ENCODE results near the gene CFAP97. TPM values are rescaled to one million over a fixed set of nuclear protein-coding genes. Genes with fewer than 3 reads are reported as not detected.

The CFAP97 gene
- total and polyA plus RNA-seq, 9 of the 15 experiments (the other 6 are each of a cell fraction or from before 2014, with no cell fraction given), result 17.3 to 57.8 (median 44.4) TPM

DNA sequence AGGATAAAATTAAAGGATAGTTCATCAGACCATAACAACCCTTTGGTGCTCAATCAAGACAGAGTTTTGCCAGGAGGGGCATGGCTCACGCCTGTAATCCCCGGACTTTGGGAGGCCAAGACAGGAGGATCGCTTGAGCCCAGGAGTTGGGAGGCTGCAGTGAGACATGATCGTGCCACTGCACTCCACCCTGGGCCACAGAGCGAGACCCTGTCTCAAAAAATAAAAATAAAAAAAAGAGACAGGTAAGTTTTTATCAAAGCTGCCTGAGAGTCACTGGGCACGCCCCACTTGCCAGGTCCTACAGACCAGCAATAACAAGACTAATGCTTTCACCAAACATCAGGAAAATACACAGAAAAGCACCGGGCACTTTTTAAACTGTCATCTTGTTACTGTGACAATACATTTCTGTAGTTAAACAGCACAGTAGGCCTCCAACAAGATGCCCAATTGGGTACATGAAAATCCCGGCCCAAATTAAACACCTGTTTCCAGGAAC is 765 bp downstream of the CFAP97 start:
- 6% methylated on average over 8 of the region's 8 CpGs for WGBS (ENCODE audit: insufficient coverage, low coverage, missing lambda C conversion rate)
- Histone ChIP-seq H3K4me2 (ENCODE audit: insufficient read depth, low read length) (peak overlapping the region; percentile 87), H2AFZ (ENCODE audit: low read depth, low read length) (peak overlapping the region; percentile 78), H3K4me1 (replicated peaks in 1 of 2; ENCODE audit: control insufficient read depth in 2 of 2, insufficient read depth in 2 of 2, low read length in 2 of 2) (peaks cover 20% of the 10 kb centered on the region in 2 experiments), H4K20me1 (replicated peaks; ENCODE audit: control insufficient read depth, insufficient read depth, low read length) (no peaks in the 10 kb centered on the region), H3K27ac (ENCODE audit: extremely low read depth, low read depth, low read length) (peak overlapping the region; percentile 93), H3K27me3 (ENCODE audit: control insufficient read depth in 2 of 2, insufficient read depth in 2 of 2, low read length in 2 of 2) (no peaks in the 10 kb centered on the region), H3K9ac (ENCODE audit: insufficient read depth in 1 of 2, low read depth in 2 of 2, low read length in 2 of 2) (peak overlapping the region; percentile 93 to 97), H3K79me2 (ENCODE audit: control insufficient read depth, insufficient read depth, low read length) (peaks cover 58% of the 10 kb centered on the region), H3K9me1 (ENCODE audit: control insufficient read depth, insufficient read depth, low read length) (no peaks in the 10 kb centered on the region), H3K9me3 (replicated peaks; ENCODE audit: control insufficient read depth, insufficient read depth, low read depth, low read length) (no peaks in the 10 kb centered on the region), H3K4me3 (peak overlapping the region; percentile 70), H3K36me3 (ENCODE audit: control insufficient read depth, insufficient read depth, low read length) (peaks cover 17% of the 10 kb centered on the region; the same call in 2 of the 3 replicates)
- DNase-seq (ENCODE audit: extremely low read depth in 1 of 4, low spot score in 3 of 4) (no peak), FAIRE-seq (no peak), ATAC-seq (peak; percentile 25)
- intact Hi-C loops (cut with micrococcal nuclease), result loop anchor here (2.0 to 5.0 kb wide), 3 partner anchors 94 to 249 kb away; partner anchors contain the start of gene LRP2BP
- 0 out of 2 replicates have a peak, but pooled peaks have one; percentile 3 for TF ChIP-seq CBFA2T2 (conservative IDR thresholded peaks at IDR 0.05)
- TF ChIP-seq, protein P1, sequence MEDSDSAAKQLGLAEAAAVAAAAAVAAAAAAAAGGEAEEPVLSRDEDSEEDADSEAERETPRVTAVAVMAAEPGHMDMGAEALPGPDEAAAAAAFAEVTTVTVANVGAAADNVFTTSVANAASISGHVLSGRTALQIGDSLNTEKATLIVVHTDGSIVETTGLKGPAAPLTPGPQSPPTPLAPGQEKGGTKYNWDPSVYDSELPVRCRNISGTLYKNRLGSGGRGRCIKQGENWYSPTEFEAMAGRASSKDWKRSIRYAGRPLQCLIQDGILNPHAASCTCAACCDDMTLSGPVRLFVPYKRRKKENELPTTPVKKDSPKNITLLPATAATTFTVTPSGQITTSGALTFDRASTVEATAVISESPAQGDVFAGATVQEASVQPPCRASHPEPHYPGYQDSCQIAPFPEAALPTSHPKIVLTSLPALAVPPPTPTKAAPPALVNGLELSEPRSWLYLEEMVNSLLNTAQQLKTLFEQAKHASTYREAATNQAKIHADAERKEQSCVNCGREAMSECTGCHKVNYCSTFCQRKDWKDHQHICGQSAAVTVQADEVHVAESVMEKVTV (CRISPR knock-in tag; IDR thresholded peaks at IDR 0.05), result no peak
- peak; percentile 22 for TF ChIP-seq TBP (optimal IDR thresholded peaks at IDR 0.05; ENCODE audit: low read depth, low read length)
- TF ChIP-seq HDAC2 (IDR thresholded peaks at IDR 0.05), result 0 out of 2 replicates have a peak, but pooled peaks have one; percentile 14
- peak; percentile 93 for TF ChIP-seq ZNF121 (CRISPR knock-in tag; conservative IDR thresholded peaks at IDR 0.05)
- no peak for TF ChIP-seq SIN3B (IDR thresholded peaks at IDR 0.05; ENCODE audit: low read depth)
- TF ChIP-seq CHD1 (IDR thresholded peaks at IDR 0.05; ENCODE audit: low read length), result peak; percentile 42
- TF ChIP-seq, protein P2, sequence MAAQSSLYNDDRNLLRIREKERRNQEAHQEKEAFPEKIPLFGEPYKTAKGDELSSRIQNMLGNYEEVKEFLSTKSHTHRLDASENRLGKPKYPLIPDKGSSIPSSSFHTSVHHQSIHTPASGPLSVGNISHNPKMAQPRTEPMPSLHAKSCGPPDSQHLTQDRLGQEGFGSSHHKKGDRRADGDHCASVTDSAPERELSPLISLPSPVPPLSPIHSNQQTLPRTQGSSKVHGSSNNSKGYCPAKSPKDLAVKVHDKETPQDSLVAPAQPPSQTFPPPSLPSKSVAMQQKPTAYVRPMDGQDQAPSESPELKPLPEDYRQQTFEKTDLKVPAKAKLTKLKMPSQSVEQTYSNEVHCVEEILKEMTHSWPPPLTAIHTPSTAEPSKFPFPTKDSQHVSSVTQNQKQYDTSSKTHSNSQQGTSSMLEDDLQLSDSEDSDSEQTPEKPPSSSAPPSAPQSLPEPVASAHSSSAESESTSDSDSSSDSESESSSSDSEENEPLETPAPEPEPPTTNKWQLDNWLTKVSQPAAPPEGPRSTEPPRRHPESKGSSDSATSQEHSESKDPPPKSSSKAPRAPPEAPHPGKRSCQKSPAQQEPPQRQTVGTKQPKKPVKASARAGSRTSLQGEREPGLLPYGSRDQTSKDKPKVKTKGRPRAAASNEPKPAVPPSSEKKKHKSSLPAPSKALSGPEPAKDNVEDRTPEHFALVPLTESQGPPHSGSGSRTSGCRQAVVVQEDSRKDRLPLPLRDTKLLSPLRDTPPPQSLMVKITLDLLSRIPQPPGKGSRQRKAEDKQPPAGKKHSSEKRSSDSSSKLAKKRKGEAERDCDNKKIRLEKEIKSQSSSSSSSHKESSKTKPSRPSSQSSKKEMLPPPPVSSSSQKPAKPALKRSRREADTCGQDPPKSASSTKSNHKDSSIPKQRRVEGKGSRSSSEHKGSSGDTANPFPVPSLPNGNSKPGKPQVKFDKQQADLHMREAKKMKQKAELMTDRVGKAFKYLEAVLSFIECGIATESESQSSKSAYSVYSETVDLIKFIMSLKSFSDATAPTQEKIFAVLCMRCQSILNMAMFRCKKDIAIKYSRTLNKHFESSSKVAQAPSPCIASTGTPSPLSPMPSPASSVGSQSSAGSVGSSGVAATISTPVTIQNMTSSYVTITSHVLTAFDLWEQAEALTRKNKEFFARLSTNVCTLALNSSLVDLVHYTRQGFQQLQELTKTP (IDR thresholded peaks at IDR 0.05; ENCODE audit: low read depth in 1 of 2, partially characterized antibody in 2 of 2), result peak in 1 of 2 experiments; percentile 51
- TF ChIP-seq, protein P3, sequence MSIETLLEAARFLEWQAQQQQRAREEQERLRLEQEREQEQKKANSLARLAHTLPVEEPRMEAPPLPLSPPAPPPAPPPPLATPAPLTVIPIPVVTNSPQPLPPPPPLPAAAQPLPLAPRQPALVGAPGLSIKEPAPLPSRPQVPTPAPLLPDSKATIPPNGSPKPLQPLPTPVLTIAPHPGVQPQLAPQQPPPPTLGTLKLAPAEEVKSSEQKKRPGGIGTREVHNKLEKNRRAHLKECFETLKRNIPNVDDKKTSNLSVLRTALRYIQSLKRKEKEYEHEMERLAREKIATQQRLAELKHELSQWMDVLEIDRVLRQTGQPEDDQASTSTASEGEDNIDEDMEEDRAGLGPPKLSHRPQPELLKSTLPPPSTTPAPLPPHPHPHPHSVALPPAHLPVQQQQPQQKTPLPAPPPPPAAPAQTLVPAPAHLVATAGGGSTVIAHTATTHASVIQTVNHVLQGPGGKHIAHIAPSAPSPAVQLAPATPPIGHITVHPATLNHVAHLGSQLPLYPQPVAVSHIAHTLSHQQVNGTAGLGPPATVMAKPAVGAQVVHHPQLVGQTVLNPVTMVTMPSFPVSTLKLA (conservative IDR thresholded peaks at IDR 0.05), result 0 out of 4 replicates have a peak, but pooled peaks of 1 of the 2 experiments have one; percentile 19
- BruUV-seq (replicated peaks), result TSS peak; percentile 66
- ChIA-PET CTCF (ENCODE audit: low intra/inter-chr PET ratio) (no interaction called here), POLR2A (interaction anchor here (1.1 to 1.6 kb wide), 3 partner anchors 10 to 16 kb away, joined by 3 to 9 read pairs (median 5); no protein-coding TSS in a partner anchor)
- in situ Hi-C loops (cut with MboI), result loop anchor here (10.0 kb wide), 1 partner anchor 192 kb away; the partner anchor contains the start of genes ANKRD37 and LRP2BP
